GM12892 (cell line): ENCODE data around the gene FBXL15.

Source experiments
- DNase-seq: peaks from one replicate; pipeline ENCODE4 v3.0.0; 2011; ENCODE audit not compliant: insufficient read length
- FAIRE-seq: peaks from 2 replicates; lab custom pipeline; 2011; peaks lifted over from hg19 to GRCh38; lab: Jason Lieb, UNC
- POLR2A ChIP-seq: IDR thresholded peaks from 2 replicates; pipeline ENCODE4 v1.6.1; 2011; ENCODE audit warnings: low read depth, low read length, control low read depth
- POLR2AphosphoS5 ChIP-seq: IDR thresholded peaks from 2 replicates; pipeline ENCODE4 v1.6.1; 2011; ENCODE audit warnings: low read depth, low read length, control low read depth
- TAF1 ChIP-seq: IDR thresholded peaks from 2 replicates; pipeline ENCODE4 v1.6.1; 2011; ENCODE audit warnings: low read depth, mild to moderate bottlenecking, control low read depth, low read length, borderline replicate concordance

FBXL15 gene

GRCh38 chr10:102467971-102468438 is 47.4 kb downstream of the FBXL15 start:
- TF ChIP-seq POLR2A (no peak), TAF1 (no peak), POLR2AphosphoS5 (no peak)
- DNase-seq (no peak), FAIRE-seq (no peak)

GRCh38 chr10:102468683-102469082 is 48.0 kb downstream of the FBXL15 start:
- DNase-seq: no peak
- no peak for TF ChIP-seq POLR2A
- TF ChIP-seq POLR2AphosphoS5: no peak
- TF ChIP-seq TAF1: no peak
- no peak for FAIRE-seq

- FAIRE-seq: no peak
- TF ChIP-seq POLR2A: no peak
- TF ChIP-seq TAF1: no peak
- no peak for TF ChIP-seq POLR2AphosphoS5
- DNase-seq: no peak
Observed at GRCh38 chr10:102470579-102471546, 50.2 kb downstream of the FBXL15 start.
